Liver (tissue), 10 donors: Measurements from ENCODE around the gene SP4. TPM values are rescaled to one million over a fixed set of nuclear protein-coding genes. Genes with fewer than 3 reads are reported as not detected.

Experiments used
- DNase-seq: peaks from one replicate; pipeline ENCODE4 v3.0.0-alpha.2; 2017; ENCODE audit warnings: low spot score
- H3K27ac ChIP-seq, 2 donors: one replicate each; pipeline ENCODE4 v1.7.0; 2013; ENCODE audit warnings: inconsistent platforms in 2 of 2, low read length in 2 of 2, control low read depth in 1 of 2, low read depth in 1 of 2, mild to moderate bottlenecking in 1 of 2
- H3K27me3 ChIP-seq, 4 donors: one replicate each; pipeline versions ENCODE4 v1.6.1 to v1.7.0; 2013; ENCODE audit warnings: low read length in 3 of 4, inconsistent platforms in 1 of 4, mild to moderate bottlenecking in 1 of 4, moderate library complexity in 1 of 4; ENCODE audit not compliant: control insufficient read depth in 4 of 4, insufficient read depth in 4 of 4
- H3K36me3 ChIP-seq, 4 donors: one replicate each; pipeline versions ENCODE4 v1.6.1 to v1.7.0; 2013; ENCODE audit warnings: low read length in 3 of 4, mild to moderate bottlenecking in 3 of 4, low read depth in 1 of 4, moderate library complexity in 1 of 4; ENCODE audit not compliant: control insufficient read depth in 4 of 4, insufficient read depth in 3 of 4
- H3K4me1 ChIP-seq, 4 donors: one replicate each; pipeline versions ENCODE4 v1.6.1 to v1.7.0; 2013; ENCODE audit warnings: low read length in 3 of 4, mild to moderate bottlenecking in 3 of 4, moderate library complexity in 1 of 4; ENCODE audit not compliant: control insufficient read depth in 4 of 4, insufficient read depth in 4 of 4
- H3K4me3 ChIP-seq, 3 donors: one replicate each; pipeline versions ENCODE4 v1.6.1 to v1.7.0; 2013; ENCODE audit warnings: low read length in 3 of 3, control low read depth in 1 of 3, low read depth in 1 of 3, mild to moderate bottlenecking in 1 of 3
- H3K9ac ChIP-seq, 2 donors: one replicate each; pipeline ENCODE4 v1.7.0; 2013; ENCODE audit warnings: low read length in 2 of 2, mild to moderate bottlenecking in 2 of 2, moderate library complexity in 2 of 2, control low read depth in 1 of 2, low read depth in 1 of 2
- H3K9me3 ChIP-seq, 4 donors: one replicate each; pipeline versions ENCODE4 v1.6.1 to v1.7.0; 2013; ENCODE audit warnings: low read length in 3 of 4; ENCODE audit not compliant: control insufficient read depth in 4 of 4
- ATF3 ChIP-seq: IDR thresholded peaks from 2 replicates; pipeline ENCODE4 v1.6.1; 2016; ENCODE audit warnings: antibody characterized with exemption
- EGR1 ChIP-seq, 2 donors: IDR thresholded peaks; 2 replicates each; pipeline ENCODE4 v1.6.1; 2016 to 2018; ENCODE audit warnings: antibody characterized with exemption in 2 of 2, low read depth in 2 of 2
- FOXA1 ChIP-seq: IDR thresholded peaks from 2 replicates; pipeline ENCODE4 v1.6.1; 2016; ENCODE audit warnings: antibody characterized with exemption
- FOXA2 ChIP-seq: IDR thresholded peaks from 2 replicates; pipeline ENCODE4 v1.6.1; 2016; ENCODE audit warnings: antibody characterized with exemption
- GABPA ChIP-seq, 2 donors: IDR thresholded peaks in 1 of 2; conservative IDR thresholded peaks in 1 of 2; 2 replicates each; pipeline ENCODE4 v1.6.1; 2016; ENCODE audit warnings: antibody characterized with exemption in 2 of 2, mild to moderate bottlenecking in 1 of 2, moderate library complexity in 1 of 2
- HNF4A ChIP-seq, 2 donors: conservative IDR thresholded peaks; 2 replicates each; pipeline ENCODE4 v1.6.1; 2016; ENCODE audit warnings: antibody characterized with exemption in 2 of 2, mild to moderate bottlenecking in 2 of 2
- HNF4G ChIP-seq: IDR thresholded peaks from 2 replicates; pipeline ENCODE4 v1.6.1; 2016; ENCODE audit warnings: antibody characterized with exemption
- JUND ChIP-seq, 2 donors: IDR thresholded peaks; 2 replicates each; pipeline ENCODE4 v1.6.1; 2016; ENCODE audit warnings: antibody characterized with exemption in 2 of 2
- MAX ChIP-seq: IDR thresholded peaks from 2 replicates; pipeline ENCODE4 v1.6.1; 2016; ENCODE audit warnings: antibody characterized with exemption
- NR2F2 ChIP-seq: IDR thresholded peaks from 2 replicates; pipeline ENCODE4 v1.6.1; 2016; ENCODE audit warnings: antibody characterized with exemption
- RAD21 ChIP-seq, 2 donors: IDR thresholded peaks; 2 replicates each; pipeline ENCODE4 v1.6.1; 2016; ENCODE audit warnings: antibody characterized with exemption in 2 of 2, mild to moderate bottlenecking in 2 of 2
- REST ChIP-seq: IDR thresholded peaks from 2 replicates; pipeline ENCODE4 v1.6.1; 2016; ENCODE audit warnings: antibody characterized with exemption, mild to moderate bottlenecking
- RXRA ChIP-seq, 2 donors: IDR thresholded peaks; 2 replicates each; pipeline ENCODE4 v1.6.1; 2017 to 2018; ENCODE audit warnings: antibody characterized with exemption in 2 of 2, mild to moderate bottlenecking in 1 of 2
- SP1 ChIP-seq: IDR thresholded peaks from 2 replicates; pipeline ENCODE4 v1.6.1; 2018; ENCODE audit warnings: antibody characterized with exemption, mild to moderate bottlenecking
- TAF1 ChIP-seq: conservative IDR thresholded peaks from 2 replicates; pipeline ENCODE4 v1.6.1; 2016; ENCODE audit warnings: antibody characterized with exemption, mild to moderate bottlenecking
- YY1 ChIP-seq: IDR thresholded peaks from 2 replicates; pipeline ENCODE4 v1.6.1; 2016; ENCODE audit warnings: antibody characterized with exemption, mild to moderate bottlenecking
- WGBS: extraction: QIAGEN DNeasy Blood & Tissue Kit; methylation state at CpG from one replicate; pipeline ENCODE4 v1.1.7; 2013; 5-methylcytosine and 5-hydroxymethylcytosine counted together
- polyA plus RNA-seq, 2 donors: library from polyadenylated mRNA; stranded (reverse) in 1 of 2; unstranded in 1 of 2; fragments of 200-250 nt in 1 of 2; fragments of >200 nt in 1 of 2; fragmentation: Nextera tagmentation in 1 of 2; extraction: Ambion mirVana in 1 of 2; gene quantifications; one replicate each; pipeline versions ENCODE4 v1.2.1 to v1.2.3, GENCODE V29; 2013 to 2015
- small RNA-seq: library from RNA; depleted of rRNA; stranded (forward); fragments of <200 nt; gene quantifications from one replicate; pipeline ENCODE3, GENCODE V24; 2014
- total RNA-seq, 2 donors: library from RNA; depleted of rRNA; stranded (reverse); fragments of >200 nt; gene quantifications; one replicate each; pipeline ENCODE4 v1.2.3, GENCODE V29; 2014
- TF ChIP-seq, protein P1 (sequence below): IDR thresholded peaks from 2 replicates; pipeline ENCODE4 v1.6.1; 2016; ENCODE audit warnings: antibody characterized with exemption
- donor health status: healthy.
- donor health status: healthy.
- donor health status: healthy.
- donor health status: healthy.
- donor health status: healthy.

SP4 gene
- total and polyA plus RNA-seq, 4 donors: 0.61 to 13.2 (median 6.7) TPM

GRCh38 chr7:21550821-21551531 is 123.1 kb downstream of the SP4 start:
- Histone ChIP-seq H3K4me1 (no peaks in the 10 kb centered on the region), H3K36me3 (no peaks in the 10 kb centered on the region), H3K9me3 (no peaks in the 10 kb centered on the region), H3K27ac (no peak overlapping the region), H3K27me3 (no peaks in the 10 kb centered on the region), H3K9ac (no peak overlapping the region), H3K4me3 (no peak overlapping the region)
- DNase-seq: no peak
- WGBS: 83% methylated on average over 6 of the region's 6 CpGs
- no peak for TF ChIP-seq MAX
- no peak for TF ChIP-seq NR2F2
- no peak for TF ChIP-seq RXRA (IDR thresholded peaks at IDR 0.05)
- no peak for TF ChIP-seq REST
- TF ChIP-seq FOXA1: no peak
- no peak for TF ChIP-seq SP1
- TF ChIP-seq YY1: no peak
- TF ChIP-seq HNF4G: no peak
- TF ChIP-seq TAF1: no peak
- no peak for TF ChIP-seq GABPA (IDR thresholded peaks at IDR 0.05 in 1 of 2, conservative IDR thresholded peaks at IDR 0.05 in 1 of 2)
- TF ChIP-seq FOXA2: no peak
- no peak for TF ChIP-seq ATF3
- TF ChIP-seq EGR1 (IDR thresholded peaks at IDR 0.05; ENCODE audit: low read depth in 2 of 2): no peak
- TF ChIP-seq HNF4A (conservative IDR thresholded peaks at IDR 0.05): no peak
- TF ChIP-seq RAD21 (IDR thresholded peaks at IDR 0.05): no peak
- TF ChIP-seq, protein P1, sequence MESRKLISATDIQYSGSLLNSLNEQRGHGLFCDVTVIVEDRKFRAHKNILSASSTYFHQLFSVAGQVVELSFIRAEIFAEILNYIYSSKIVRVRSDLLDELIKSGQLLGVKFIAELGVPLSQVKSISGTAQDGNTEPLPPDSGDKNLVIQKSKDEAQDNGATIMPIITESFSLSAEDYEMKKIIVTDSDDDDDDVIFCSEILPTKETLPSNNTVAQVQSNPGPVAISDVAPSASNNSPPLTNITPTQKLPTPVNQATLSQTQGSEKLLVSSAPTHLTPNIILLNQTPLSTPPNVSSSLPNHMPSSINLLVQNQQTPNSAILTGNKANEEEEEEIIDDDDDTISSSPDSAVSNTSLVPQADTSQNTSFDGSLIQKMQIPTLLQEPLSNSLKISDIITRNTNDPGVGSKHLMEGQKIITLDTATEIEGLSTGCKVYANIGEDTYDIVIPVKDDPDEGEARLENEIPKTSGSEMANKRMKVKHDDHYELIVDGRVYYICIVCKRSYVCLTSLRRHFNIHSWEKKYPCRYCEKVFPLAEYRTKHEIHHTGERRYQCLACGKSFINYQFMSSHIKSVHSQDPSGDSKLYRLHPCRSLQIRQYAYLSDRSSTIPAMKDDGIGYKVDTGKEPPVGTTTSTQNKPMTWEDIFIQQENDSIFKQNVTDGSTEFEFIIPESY: no peak

DNA sequence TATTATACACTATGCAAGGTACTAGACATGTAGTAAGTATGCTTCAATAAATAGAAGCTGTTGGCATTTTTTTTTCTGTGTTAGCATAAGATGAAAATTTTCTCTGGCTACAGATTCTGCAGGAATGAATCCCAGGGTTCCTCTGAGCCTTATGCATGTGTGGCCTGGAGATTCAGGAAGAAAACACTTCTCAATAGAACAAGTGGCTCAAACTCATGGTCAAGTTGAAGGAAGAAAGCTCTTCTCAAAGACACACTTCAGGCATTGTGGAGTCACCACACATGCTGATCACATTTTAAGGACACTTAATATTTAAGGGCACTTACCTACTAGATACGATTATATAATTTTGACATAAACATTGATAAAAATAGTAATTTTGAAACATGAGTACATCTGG is 134.5 kb downstream of the SP4 start:
- no peak overlapping the region for H3K27ac ChIP-seq
- H3K27me3 ChIP-seq: no peaks in the 10 kb centered on the region
- WGBS: 95% methylated on average over 1 of the region's 1 CpG
- H3K4me3 ChIP-seq: no peak overlapping the region
- H3K36me3 ChIP-seq: no peaks in the 10 kb centered on the region
- TF ChIP-seq SP1: no peak
- no peak for TF ChIP-seq JUND (IDR thresholded peaks at IDR 0.05)
- DNase-seq: no peak
- no peak overlapping the region for H3K9ac ChIP-seq
- no peaks in the 10 kb centered on the region for H3K9me3 ChIP-seq
- peaks cover 0 to 18% (median 13%) of the 10 kb centered on the region in 4 donors for H3K4me1 ChIP-seq

Small RNAs within 50 kb of the gene (small RNA-seq; reads per million reads assigned to genes)
- gene MIR1183: not detected
- not detected for gene RNU1-15P

Other genes with a start within 250 kb of the SP4 start
- gene DNAH11, start 115.0 kb downstream of the SP4 start, total RNA-seq: under 1 TPM; 0.05 to 0.50 TPM
- under 1 TPM; 0.10 to 0.11 TPM for gene DNAH11, start 115.0 kb downstream of the SP4 start, polyA plus RNA-seq